ENCODE results near the gene CALM3.

CALM3 gene

GRCh38 chr19:46578450-46578849 is 22.7 kb upstream of the CALM3 start:
- Histone ChIP-seq H3K4me1 (ENCODE audit: control insufficient read depth, insufficient read depth, low read length) (peaks cover 8% of the 10 kb centered on the region; the same call in 1 of the 2 replicates), H3K4me3 (ENCODE audit: low read depth, low read length) (no peak overlapping the region), H3K27ac (ENCODE audit: low read depth, low read length) (no peak overlapping the region), H3K9me3 (ENCODE audit: control insufficient read depth, insufficient read depth, low read depth, low read length) (no peaks in the 10 kb centered on the region), H3K27me3 (ENCODE audit: control insufficient read depth, insufficient read depth, low read length) (no peaks in the 10 kb centered on the region), H3K9ac (ENCODE audit: low read length) (no peak overlapping the region), H3K36me3 (ENCODE audit: control insufficient read depth, insufficient read depth, low read length) (no peaks in the 10 kb centered on the region)

- H3K36me3 ChIP-seq (ENCODE audit: control insufficient read depth, insufficient read depth, low read length), result no peaks in the 10 kb centered on the region
- H3K4me1 ChIP-seq (ENCODE audit: control insufficient read depth, insufficient read depth, low read length), result peaks cover 3% of the 10 kb centered on the region; the same call in 1 of the 2 replicates
- H3K27ac ChIP-seq (ENCODE audit: low read depth, low read length), result no peak overlapping the region
- H3K4me3 ChIP-seq (ENCODE audit: low read depth, low read length), result no peak overlapping the region
- no peaks in the 10 kb centered on the region for H3K9me3 ChIP-seq (ENCODE audit: control insufficient read depth, insufficient read depth, low read depth, low read length)
- H3K9ac ChIP-seq (ENCODE audit: low read length), result no peak overlapping the region
- H3K27me3 ChIP-seq (ENCODE audit: control insufficient read depth, insufficient read depth, low read length), result no peaks in the 10 kb centered on the region
Measured at GRCh38 chr19:46579361-46579879, 21.7 kb upstream of the CALM3 start.

GRCh38 chr19:46580247-46580646 is 20.9 kb upstream of the CALM3 start:
- Histone ChIP-seq H3K27ac (ENCODE audit: low read depth, low read length) (no peak overlapping the region), H3K4me1 (ENCODE audit: control insufficient read depth, insufficient read depth, low read length) (no peaks in the 10 kb centered on the region), H3K4me3 (ENCODE audit: low read depth, low read length) (no peak overlapping the region), H3K9ac (ENCODE audit: low read length) (no peak overlapping the region), H3K27me3 (ENCODE audit: control insufficient read depth, insufficient read depth, low read length) (no peaks in the 10 kb centered on the region), H3K9me3 (ENCODE audit: control insufficient read depth, insufficient read depth, low read depth, low read length) (no peaks in the 10 kb centered on the region), H3K36me3 (ENCODE audit: control insufficient read depth, insufficient read depth, low read length) (no peaks in the 10 kb centered on the region)

- Histone ChIP-seq H3K27me3 (ENCODE audit: control insufficient read depth, insufficient read depth, low read length) (no peaks in the 10 kb centered on the region), H3K36me3 (ENCODE audit: control insufficient read depth, insufficient read depth, low read length) (no peaks in the 10 kb centered on the region), H3K9me3 (ENCODE audit: control insufficient read depth, insufficient read depth, low read depth, low read length) (0 out of 2 replicates have a peak, but pooled peaks cover 2% of the 10 kb centered on the region)
Measured at GRCh38 chr19:46585539-46585938, 15.6 kb upstream of the CALM3 start.

GRCh38 chr19:46586294-46586693 is 14.8 kb upstream of the CALM3 start:
- Histone ChIP-seq H3K9me3 (ENCODE audit: control insufficient read depth, insufficient read depth, low read depth, low read length) (0 out of 2 replicates have a peak, but pooled peaks cover 2% of the 10 kb centered on the region), H3K27ac (ENCODE audit: low read depth, low read length) (no peak overlapping the region), H3K4me1 (ENCODE audit: control insufficient read depth, insufficient read depth, low read length) (no peaks in the 10 kb centered on the region)

More at GRCh38 chr19:46585539-46585938, 15.6 kb upstream of the CALM3 start:
- Histone ChIP-seq H3K4me1 (ENCODE audit: control insufficient read depth, insufficient read depth, low read length) (no peaks in the 10 kb centered on the region), H3K4me3 (ENCODE audit: low read depth, low read length) (no peak overlapping the region), H3K9ac (ENCODE audit: low read length) (no peak overlapping the region), H3K27ac (ENCODE audit: low read depth, low read length) (no peak overlapping the region)

GRCh38 chr19:46587861-46588260 is 13.3 kb upstream of the CALM3 start:
- H3K27ac ChIP-seq (ENCODE audit: low read depth, low read length), result no peak overlapping the region
- no peaks in the 10 kb centered on the region for H3K36me3 ChIP-seq (ENCODE audit: control insufficient read depth, insufficient read depth, low read length)
- H3K4me1 ChIP-seq (ENCODE audit: control insufficient read depth, insufficient read depth, low read length), result no peaks in the 10 kb centered on the region
- no peak overlapping the region for H3K4me3 ChIP-seq (ENCODE audit: low read depth, low read length)
- peak overlapping the region; percentile 16 for H3K9ac ChIP-seq (ENCODE audit: low read length)
- H3K27me3 ChIP-seq (ENCODE audit: control insufficient read depth, insufficient read depth, low read length), result no peaks in the 10 kb centered on the region
- 0 out of 2 replicates have a peak, but pooled peaks cover 2% of the 10 kb centered on the region for H3K9me3 ChIP-seq (ENCODE audit: control insufficient read depth, insufficient read depth, low read depth, low read length)

More at GRCh38 chr19:46586294-46586693, 14.8 kb upstream of the CALM3 start:
- no peak overlapping the region for H3K9ac ChIP-seq (ENCODE audit: low read length)
- no peak overlapping the region for H3K4me3 ChIP-seq (ENCODE audit: low read depth, low read length)
- H3K27me3 ChIP-seq (ENCODE audit: control insufficient read depth, insufficient read depth, low read length), result no peaks in the 10 kb centered on the region
- no peaks in the 10 kb centered on the region for H3K36me3 ChIP-seq (ENCODE audit: control insufficient read depth, insufficient read depth, low read length)

GRCh38 chr19:46591254-46591653 is 9.9 kb upstream of the CALM3 start:
- H3K36me3 ChIP-seq (ENCODE audit: control insufficient read depth, insufficient read depth, low read length), result no peaks in the 10 kb centered on the region
- H3K27me3 ChIP-seq (ENCODE audit: control insufficient read depth, insufficient read depth, low read length), result no peaks in the 10 kb centered on the region
- no peak overlapping the region for H3K27ac ChIP-seq (ENCODE audit: low read depth, low read length)
- no peak overlapping the region for H3K9ac ChIP-seq (ENCODE audit: low read length)
- H3K9me3 ChIP-seq (ENCODE audit: control insufficient read depth, insufficient read depth, low read depth, low read length), result 0 out of 2 replicates have a peak, but pooled peaks cover 2% of the 10 kb centered on the region
- no peaks in the 10 kb centered on the region for H3K4me1 ChIP-seq (ENCODE audit: control insufficient read depth, insufficient read depth, low read length)
- no peak overlapping the region for H3K4me3 ChIP-seq (ENCODE audit: low read depth, low read length)

- no peaks in the 10 kb centered on the region for H3K36me3 ChIP-seq (ENCODE audit: control insufficient read depth, insufficient read depth, low read length)
- no peaks in the 10 kb centered on the region for H3K4me1 ChIP-seq (ENCODE audit: control insufficient read depth, insufficient read depth, low read length)
- no peaks in the 10 kb centered on the region for H3K27me3 ChIP-seq (ENCODE audit: control insufficient read depth, insufficient read depth, low read length)
- H3K4me3 ChIP-seq (ENCODE audit: low read depth, low read length), result no peak overlapping the region
- no peaks in the 10 kb centered on the region for H3K9me3 ChIP-seq (ENCODE audit: control insufficient read depth, insufficient read depth, low read depth, low read length)
- H3K9ac ChIP-seq (ENCODE audit: low read length), result no peak overlapping the region
- no peak overlapping the region for H3K27ac ChIP-seq (ENCODE audit: low read depth, low read length)
Measured at GRCh38 chr19:46591870-46592269, 9.3 kb upstream of the CALM3 start.

- Histone ChIP-seq H3K9ac (ENCODE audit: low read length) (no peak overlapping the region), H3K9me3 (ENCODE audit: control insufficient read depth, insufficient read depth, low read depth, low read length) (no peaks in the 10 kb centered on the region), H3K4me3 (ENCODE audit: low read depth, low read length) (no peak overlapping the region), H3K4me1 (ENCODE audit: control insufficient read depth, insufficient read depth, low read length) (no peaks in the 10 kb centered on the region), H3K27ac (ENCODE audit: low read depth, low read length) (no peak overlapping the region), H3K36me3 (ENCODE audit: control insufficient read depth, insufficient read depth, low read length) (no peaks in the 10 kb centered on the region), H3K27me3 (ENCODE audit: control insufficient read depth, insufficient read depth, low read length) (no peaks in the 10 kb centered on the region)
Measured at GRCh38 chr19:46596008-46596407, 5.1 kb upstream of the CALM3 start.

GRCh38 chr19:46598372-46598917 is 2.7 kb upstream of the CALM3 start:
- Histone ChIP-seq H3K27ac (ENCODE audit: low read depth, low read length) (no peak overlapping the region), H3K4me1 (ENCODE audit: control insufficient read depth, insufficient read depth, low read length) (peaks cover 12% of the 10 kb centered on the region), H3K9me3 (ENCODE audit: control insufficient read depth, insufficient read depth, low read depth, low read length) (no peaks in the 10 kb centered on the region), H3K27me3 (ENCODE audit: control insufficient read depth, insufficient read depth, low read length) (no peaks in the 10 kb centered on the region), H3K4me3 (ENCODE audit: low read depth, low read length) (no peak overlapping the region), H3K9ac (ENCODE audit: low read length) (no peak overlapping the region), H3K36me3 (ENCODE audit: control insufficient read depth, insufficient read depth, low read length) (no peaks in the 10 kb centered on the region)

- Histone ChIP-seq H3K27me3 (ENCODE audit: control insufficient read depth, insufficient read depth, low read length) (no peaks in the 10 kb centered on the region), H3K36me3 (ENCODE audit: control insufficient read depth, insufficient read depth, low read length) (no peaks in the 10 kb centered on the region), H3K9ac (ENCODE audit: low read length) (no peak overlapping the region), H3K9me3 (ENCODE audit: control insufficient read depth, insufficient read depth, low read depth, low read length) (no peaks in the 10 kb centered on the region), H3K27ac (ENCODE audit: low read depth, low read length) (no peak overlapping the region; the same call in 1 of the 2 replicates), H3K4me3 (ENCODE audit: low read depth, low read length) (peak overlapping the region; percentile 92), H3K4me1 (ENCODE audit: control insufficient read depth, insufficient read depth, low read length) (peaks cover 18% of the 10 kb centered on the region)
Measured at GRCh38 chr19:46599716-46600373, 1.3 kb upstream of the CALM3 start.

Measured in HUES6 (cell line).